ENCODE results near the gene TBC1D22B. TPM values are rescaled to one million over a fixed set of nuclear protein-coding genes. Genes with fewer than 3 reads are reported as not detected.

The TBC1D22B gene
- total and polyA plus RNA-seq, 2 donors (not counting 3 experiments of a cell fraction or from before 2014, with no cell fraction given): 13.1 to 13.6 TPM

GRCh38 chr6:37241775-37242428, 15.7 kb upstream of the TBC1D22B start:
- Histone ChIP-seq H3K9ac (replicated peaks; ENCODE audit: extremely low read depth, insufficient read depth, low read length) (peak overlapping the region; percentile 79), H3K9me1 (replicated peaks; ENCODE audit: control insufficient read depth, extremely low read depth, insufficient read depth, low read length) (no peaks in the 10 kb centered on the region), H3K9me3 (replicated peaks; ENCODE audit: control insufficient read depth, insufficient read depth, low read length) (no peaks in the 10 kb centered on the region), H3K27me3 (ENCODE audit: control insufficient read depth in 2 of 2, insufficient read depth in 2 of 2, low read length in 2 of 2) (no peaks in the 10 kb centered on the region), H3K4me3 (replicated peaks in 1 of 3; ENCODE audit: insufficient read depth in 1 of 3, low read depth in 1 of 3, low read length in 3 of 3) (no peak overlapping the region), H3K27ac (ENCODE audit: insufficient read depth, low read depth, low read length) (peak overlapping the region; percentile 99), H3K36me3 (ENCODE audit: control insufficient read depth in 2 of 2, extremely low read depth in 1 of 2, insufficient read depth in 2 of 2, low read length in 2 of 2) (no peaks in the 10 kb centered on the region), H3K4me2 (ENCODE audit: insufficient read depth, low read length) (peak overlapping the region; percentile 65), H2AFZ (ENCODE audit: low read depth, low read length) (peak overlapping the region; percentile 61), H3K79me2 (ENCODE audit: control insufficient read depth, insufficient read depth, low read length) (no peaks in the 10 kb centered on the region), H4K20me1 (replicated peaks; ENCODE audit: control insufficient read depth, extremely low read depth, insufficient read depth, low read length) (no peaks in the 10 kb centered on the region), H3K4me1 (ENCODE audit: control insufficient read depth, extremely low read depth, insufficient read depth, low read length) (peaks cover 64% of the 10 kb centered on the region)
- TSS peak; percentile 31 for BruUV-seq (replicated peaks)
- TF ChIP-seq CTCF (IDR thresholded peaks at IDR 0.05; ENCODE audit: extremely low read depth in 1 of 2, insufficient read depth in 1 of 2, low read depth in 1 of 2, low read length in 2 of 2) (no peak), POLR2AphosphoS5 (IDR thresholded peaks at IDR 0.05; ENCODE audit: insufficient read depth, low read depth, low read length) (no peak), MYC (IDR thresholded peaks at IDR 0.05; ENCODE audit: low read depth, low read length) (no peak), POLR2A (IDR thresholded peaks at IDR 0.05; ENCODE audit: low read depth, low read length) (no peak), GATA2 (IDR thresholded peaks at IDR 0.05; ENCODE audit: insufficient read depth, insufficient read length, low read depth, low read length) (no peak), FOS (IDR thresholded peaks at IDR 0.05; ENCODE audit: borderline replicate concordance, insufficient read depth, low read length) (no peak), JUN (IDR thresholded peaks at IDR 0.05; ENCODE audit: borderline replicate concordance, insufficient read depth, insufficient read length, low read depth) (no peak), EZH2 (IDR thresholded peaks at IDR 0.05; ENCODE audit: borderline replicate concordance, low read depth, low read length, severe bottlenecking) (no peak), MAX (IDR thresholded peaks at IDR 0.05; ENCODE audit: insufficient read depth, insufficient read length) (no peak)
- FAIRE-seq: no peak
- ChIA-PET CTCF (interaction anchor here (0.9 to 1.9 kb wide), 5 partner anchors 11 to 33 kb away, joined by 3 to 8 read pairs (median 4); partner anchors contain the start of genes TBC1D22B and TMEM217), POLR2A (interaction anchor here (0.6 to 1.2 kb wide), 2 partner anchors 16 to 72 kb away, joined by 3 to 6 read pairs; partner anchors contain the start of genes PIM1, TBC1D22B and TMEM217)
- no peak for DNase-seq (ENCODE audit: low read depth, low spot score)
- dilution Hi-C loops (cut with MboI; ENCODE audit: extremely low pct_ligation_motif_present, low sequenced_read_pairs): no loop called here
- intact Hi-C loops (cut with micrococcal nuclease): loop anchor here (1.0 to 5.0 kb wide), 4 partner anchors 19 to 800 kb away; partner anchors contain the start of genes KCTD20 and PXT1

All from endothelial cell of umbilical vein (primary cell).